GM10248 (cell line): ENCODE results near the gene TNS1.

ENCODE experiments used
- CTCF ChIA-PET: fragments of 300-600 bp; sonication (Branson Sonifier 250); formaldehyde crosslinking; extraction: SDS; loops from one replicate; lab custom pipeline; 2021; ENCODE audit warnings: antibody characterized with exemption; lab: Yijun Ruan, JAX
- POLR2A ChIA-PET: fragments of 350-650 bp; sonication (Branson Sonifier 250); formaldehyde crosslinking; extraction: SDS; loops from one replicate; lab custom pipeline; 2020; ENCODE audit warnings: antibody characterized with exemption; lab: Yijun Ruan, JAX
- DNase-seq: peaks from one replicate; pipeline ENCODE4 v3.0.0; 2012; ENCODE audit errors: extremely low spot score
- CTCF ChIP-seq: IDR thresholded peaks from 2 replicates; pipeline ENCODE4 v1.5.1; 2012; ENCODE audit warnings: mild to moderate bottlenecking, low read depth; ENCODE audit errors: extremely low read depth, missing control alignments, control extremely low read depth

The TNS1 gene

DNA sequence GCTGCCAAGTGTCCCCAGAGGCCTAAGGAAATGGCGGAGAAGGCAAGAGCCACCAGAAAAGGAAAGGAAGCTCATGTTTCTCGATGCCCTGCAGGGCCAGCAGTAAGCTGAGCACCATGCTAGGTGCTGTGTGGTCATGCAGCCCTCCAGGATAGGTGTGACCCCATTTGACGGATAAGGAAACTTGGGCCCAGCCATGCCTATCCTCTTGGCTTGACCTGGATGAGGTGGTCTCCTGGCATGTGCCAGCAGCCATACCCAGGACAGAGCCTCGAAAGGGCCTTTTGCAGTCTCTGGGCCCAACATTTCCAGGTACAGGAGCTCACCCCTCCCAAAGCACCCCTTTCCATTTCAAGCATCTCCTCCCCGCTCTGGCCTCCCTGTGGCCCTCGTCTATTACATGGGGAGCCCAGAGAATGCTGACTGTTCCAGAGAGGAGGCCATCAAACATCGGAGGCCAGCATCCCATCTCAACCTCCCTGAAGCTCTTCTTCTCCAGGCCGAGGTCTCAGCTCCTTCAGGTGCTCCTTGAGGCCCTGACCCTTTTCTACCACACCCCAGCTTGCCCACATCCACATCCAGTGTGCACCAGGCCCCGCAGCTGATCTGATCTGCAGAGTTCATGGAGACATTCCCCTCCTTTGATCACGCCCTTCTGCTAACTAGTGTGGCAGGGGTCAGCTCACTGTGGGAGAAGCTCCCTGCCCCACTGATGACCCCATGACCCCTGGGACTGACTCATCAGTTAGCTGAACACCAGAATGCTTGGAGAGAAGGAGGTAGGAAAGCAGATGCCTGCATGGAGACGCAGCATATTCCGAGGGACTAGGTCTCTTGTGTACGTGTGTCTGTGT, 208.4 kb downstream of the TNS1 start:
- no peak for TF ChIP-seq CTCF
- ChIA-PET POLR2A (no interaction called here), CTCF (interaction anchor here (0.9 to 2.2 kb wide), 2 partner anchors 9 to 200 kb away, joined by 3 to 18 read pairs; no protein-coding TSS in a partner anchor)
- DNase-seq: peak; percentile 4

DNA sequence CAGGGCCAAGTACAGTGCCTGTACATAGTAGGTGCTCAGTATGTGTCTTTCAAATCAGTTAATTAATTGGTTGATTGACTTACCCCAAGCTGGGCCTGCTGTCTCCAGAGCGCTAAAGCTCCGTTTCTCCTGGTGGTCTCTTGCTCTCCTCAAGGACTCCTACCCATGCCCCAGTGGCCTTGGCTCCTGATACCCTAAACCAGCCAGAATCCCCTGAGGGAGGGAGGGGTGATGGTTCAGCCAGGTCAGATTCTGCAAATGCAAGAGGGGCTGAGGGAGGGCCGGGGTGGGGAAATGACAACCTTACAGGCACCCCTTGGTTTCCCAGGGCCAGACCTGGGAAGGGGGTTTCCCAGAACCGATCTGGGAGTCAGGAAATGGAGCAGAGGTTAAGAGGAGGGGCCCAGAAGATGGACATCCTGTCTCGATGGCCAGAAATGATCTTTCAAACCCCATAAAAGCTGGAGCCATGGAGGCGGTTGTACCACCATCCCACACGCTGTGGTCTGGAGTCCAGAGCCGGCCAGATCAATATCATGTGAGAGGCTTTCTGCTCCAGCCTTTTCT, 209.1 kb downstream of the TNS1 start:
- TF ChIP-seq CTCF: no peak
- ChIA-PET CTCF (interaction anchor here (2.2 to 6.3 kb wide), 2 partner anchors 8 to 239 kb away, joined by 18 to 39 read pairs; no protein-coding TSS in a partner anchor), POLR2A (no interaction called here)
- no peak for DNase-seq

GRCh38 chr2:217792626-217793527, 209.9 kb downstream of the TNS1 start:
- TF ChIP-seq CTCF: no peak
- CTCF ChIA-PET: interaction anchor here (0.8 to 9.0 kb wide), 11 partner anchors 8 to 282 kb away, joined by 3 to 314 read pairs (median 18); partner anchors contain the start of gene RUFY4
- DNase-seq: no peak
- POLR2A ChIA-PET: no interaction called here

- DNase-seq: no peak
- ChIA-PET POLR2A (no interaction called here), CTCF (interaction anchor here (0.8 to 9.0 kb wide), 15 partner anchors 10 to 283 kb away, joined by 3 to 314 read pairs (median 9); partner anchors contain the start of gene RUFY4)
- TF ChIP-seq CTCF: no peak
Observed at GRCh38 chr2:217791551-217791950, 211.2 kb downstream of the TNS1 start.

GRCh38 chr2:217790681-217791392, 212.0 kb downstream of the TNS1 start:
- no peak for TF ChIP-seq CTCF

More at GRCh38 chr2:217790681-217791392, 212.0 kb downstream of the TNS1 start:
- DNase-seq: peak; percentile 6
- ChIA-PET CTCF (interaction anchor here (0.8 to 9.0 kb wide), 23 partner anchors 10 to 293 kb away, joined by 3 to 314 read pairs (median 9); partner anchors contain the start of gene RUFY4), POLR2A (no interaction called here)
